ENCODE results near the gene BRINP2. TPM values are rescaled to one million over a fixed set of nuclear protein-coding genes. Genes with fewer than 3 reads are reported as not detected.

The BRINP2 gene
- total RNA-seq, 6 experiments from 2014 or later = 0.09 to 0.57 (median 0.36) TPM

- Histone ChIP-seq H3K9me3 (no peaks in the 10 kb centered on the region), H3K27ac (no peak overlapping the region), H3K4me1 (no peaks in the 10 kb centered on the region), H3K36me3 (no peaks in the 10 kb centered on the region), H3K27me3 (no peaks in the 10 kb centered on the region), H3K4me3 (no peak overlapping the region)
- intact Hi-C loops (cut with DNase I) = no loop called here
- TF ChIP-seq POLR2A (IDR thresholded peaks at IDR 0.05) = no peak
- DNase-seq (no peak), ATAC-seq (peak in 1 of 4 donors; percentile 59)
- 9% methylated on average over 3 of the region's 3 CpGs for WGBS (ENCODE audit: insufficient coverage, low coverage, low lambda C conversion rate, missing lambda C conversion rate)
Measured at GRCh38 chr1:177306019-177306415, 135.3 kb downstream of the BRINP2 start.

- Histone ChIP-seq H3K4me3 (no peak overlapping the region), H3K27ac (no peak overlapping the region), H3K36me3 (no peaks in the 10 kb centered on the region), H3K27me3 (no peaks in the 10 kb centered on the region), H3K9me3 (no peaks in the 10 kb centered on the region), H3K4me1 (no peaks in the 10 kb centered on the region)
- TF ChIP-seq POLR2A (IDR thresholded peaks at IDR 0.05) (no peak), CTCF (IDR thresholded peaks at IDR 0.05) (no peak)
- ATAC-seq (no peak), DNase-seq (no peak)
- WGBS (ENCODE audit: insufficient coverage, low coverage, low lambda C conversion rate, missing lambda C conversion rate) = 100% methylated on average over 1 of the region's 1 CpG
- intact Hi-C loops (cut with DNase I) = no loop called here
Measured at GRCh38 chr1:177306981-177307380, 136.2 kb downstream of the BRINP2 start.

DNA sequence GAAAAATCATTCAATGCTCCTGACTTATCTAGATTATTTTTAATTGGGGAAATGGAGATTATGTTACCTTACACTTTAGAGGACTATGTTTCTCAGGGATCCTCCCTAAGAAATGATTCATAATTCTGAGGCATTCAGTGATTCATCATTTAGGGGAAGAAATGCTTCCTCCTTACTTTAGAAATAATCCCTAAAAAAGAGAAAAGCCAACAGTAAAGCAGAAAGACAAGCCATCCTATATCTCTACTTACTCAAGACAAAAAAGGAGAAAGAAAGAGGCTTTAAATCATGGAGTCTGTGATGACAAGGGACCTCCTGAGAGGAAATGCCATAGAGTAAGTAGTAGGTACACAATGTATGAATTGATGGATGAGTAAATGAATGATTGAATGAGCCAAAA, 137.0 kb downstream of the BRINP2 start:
- no peaks in the 10 kb centered on the region for H3K27me3 ChIP-seq
- no peak for ATAC-seq
- H3K36me3 ChIP-seq = no peaks in the 10 kb centered on the region
- DNase-seq = no peak
- no peaks in the 10 kb centered on the region for H3K4me1 ChIP-seq
- no peak overlapping the region for H3K4me3 ChIP-seq
- TF ChIP-seq CTCF (IDR thresholded peaks at IDR 0.05) (no peak), POLR2A (IDR thresholded peaks at IDR 0.05) (no peak)
- H3K9me3 ChIP-seq = no peaks in the 10 kb centered on the region
- intact Hi-C loops (cut with DNase I) = no loop called here
- H3K27ac ChIP-seq = no peak overlapping the region

DNA sequence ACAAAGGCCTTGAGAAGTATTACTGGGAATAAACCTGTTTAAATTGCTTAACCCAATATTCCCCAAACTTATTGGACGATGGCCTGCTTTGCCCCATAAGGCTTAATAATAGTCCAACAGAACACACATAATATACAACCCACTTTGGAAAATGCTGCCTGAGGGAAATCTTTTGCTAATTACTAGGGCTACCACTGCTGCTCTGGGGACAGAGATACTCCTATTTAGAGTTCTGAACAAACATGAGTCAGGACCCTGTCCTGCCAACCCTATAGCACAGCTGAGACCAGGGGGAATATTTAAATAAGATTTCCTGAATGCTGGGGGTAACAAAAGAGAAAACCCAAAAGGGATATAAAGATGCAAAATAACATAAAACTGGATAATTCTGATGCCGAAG, 139.1 kb downstream of the BRINP2 start:
- intact Hi-C loops (cut with DNase I) = no loop called here
- no peak for TF ChIP-seq POLR2A (IDR thresholded peaks at IDR 0.05)
- 44% methylated on average over 2 of the region's 2 CpGs for WGBS (ENCODE audit: insufficient coverage, low coverage, low lambda C conversion rate, missing lambda C conversion rate)
- H3K4me3 ChIP-seq = no peak overlapping the region
- H3K27me3 ChIP-seq = no peaks in the 10 kb centered on the region
- H3K4me1 ChIP-seq = no peaks in the 10 kb centered on the region
- H3K9me3 ChIP-seq = no peaks in the 10 kb centered on the region
- H3K27ac ChIP-seq = no peak overlapping the region
- ATAC-seq = no peak
- no peak for DNase-seq
- no peaks in the 10 kb centered on the region for H3K36me3 ChIP-seq

GRCh38 chr1:177310326-177310725, 139.6 kb downstream of the BRINP2 start:
- 63% methylated on average over 1 of the region's 1 CpG for WGBS (ENCODE audit: insufficient coverage, low coverage, low lambda C conversion rate, missing lambda C conversion rate)
- no peak for DNase-seq
- no peak for ATAC-seq
- Histone ChIP-seq H3K27me3 (no peaks in the 10 kb centered on the region), H3K4me3 (no peak overlapping the region), H3K4me1 (no peaks in the 10 kb centered on the region), H3K27ac (no peak overlapping the region), H3K9me3 (no peaks in the 10 kb centered on the region), H3K36me3 (no peaks in the 10 kb centered on the region)
- TF ChIP-seq POLR2A (IDR thresholded peaks at IDR 0.05) (no peak), CTCF (IDR thresholded peaks at IDR 0.05) (no peak)
- intact Hi-C loops (cut with DNase I) = no loop called here

DNA sequence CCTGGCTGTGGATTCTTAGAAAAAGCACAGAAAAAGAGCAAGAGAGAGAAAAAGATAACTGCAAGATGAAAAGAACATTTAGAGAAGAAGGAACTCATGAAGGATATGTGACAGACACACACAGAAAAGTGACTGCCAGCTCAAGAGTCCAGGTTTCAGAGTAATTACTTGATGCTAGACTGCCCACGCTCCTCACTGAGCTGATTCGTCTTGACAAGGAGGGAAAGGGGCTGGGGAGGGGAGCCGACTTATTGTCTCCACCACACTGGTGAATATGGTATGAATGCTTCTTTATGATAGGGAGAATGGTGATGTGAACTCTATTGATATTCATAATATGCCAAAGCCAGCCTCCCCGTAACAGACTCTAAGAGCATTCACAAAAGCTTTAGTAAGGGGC, 140.4 kb downstream of the BRINP2 start:
- no peak overlapping the region for H3K4me3 ChIP-seq
- no peak for TF ChIP-seq CTCF (IDR thresholded peaks at IDR 0.05)
- no peak for TF ChIP-seq POLR2A (IDR thresholded peaks at IDR 0.05)

More for the DNA sequence above, 140.4 kb downstream of the BRINP2 start:
- H3K27me3 ChIP-seq = no peaks in the 10 kb centered on the region
- 47% methylated on average over 3 of the region's 4 CpGs for WGBS (ENCODE audit: insufficient coverage, low coverage, low lambda C conversion rate, missing lambda C conversion rate)
- no peak for DNase-seq
- no peak overlapping the region for H3K27ac ChIP-seq
- no peaks in the 10 kb centered on the region for H3K4me1 ChIP-seq
- no peak for ATAC-seq
- no peaks in the 10 kb centered on the region for H3K9me3 ChIP-seq
- H3K36me3 ChIP-seq = no peaks in the 10 kb centered on the region
- intact Hi-C loops (cut with DNase I) = no loop called here

Measured in right lobe of liver (tissue), 6 donors.